ENCODE measurements around the gene PLD1. TPM values are rescaled to one million over a fixed set of nuclear protein-coding genes. Genes with fewer than 3 reads are reported as not detected.

PLD1 gene
- total RNA-seq, 1 donor, result 19.4 TPM

- DNase-seq (ENCODE audit: low read depth), result no peak
- no peak overlapping the region for H3K4me3 ChIP-seq (ENCODE audit: low read depth, low read length)
- TF ChIP-seq CTCF (IDR thresholded peaks at IDR 0.05; ENCODE audit: insufficient read depth, low read depth, low read length), result no peak
Observed at GRCh38 chr3:171743327-171744157, 66.7 kb downstream of the PLD1 start.

DNA sequence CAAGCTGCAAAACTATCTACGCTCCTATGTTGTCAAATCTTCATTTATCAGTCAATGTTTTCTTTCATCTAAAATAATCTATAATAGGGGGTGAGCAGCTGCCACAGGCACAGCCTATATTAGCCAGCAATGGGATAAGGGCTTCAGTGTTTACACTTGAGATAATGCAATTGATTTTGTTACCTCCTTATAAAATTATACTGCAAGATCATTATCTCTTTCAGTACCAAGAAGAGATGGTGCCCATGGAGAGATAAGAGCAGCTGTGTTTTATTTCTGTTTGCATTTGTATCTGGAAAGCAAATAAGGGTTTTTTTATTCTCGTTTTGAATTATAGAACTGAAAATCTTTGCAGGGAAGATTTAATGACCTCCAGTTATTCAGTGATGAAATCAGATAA lies 68.9 kb downstream of the PLD1 start:
- no peak overlapping the region for H3K4me3 ChIP-seq (ENCODE audit: low read depth, low read length)
- no peak for DNase-seq (ENCODE audit: low read depth)
- TF ChIP-seq CTCF (IDR thresholded peaks at IDR 0.05; ENCODE audit: insufficient read depth, low read depth, low read length), result no peak

GRCh38 chr3:171736556-171736955 lies 73.7 kb downstream of the PLD1 start:
- no peak overlapping the region for H3K4me3 ChIP-seq (ENCODE audit: low read depth, low read length)
- DNase-seq (ENCODE audit: low read depth), result no peak
- no peak for TF ChIP-seq CTCF (IDR thresholded peaks at IDR 0.05; ENCODE audit: insufficient read depth, low read depth, low read length)

DNA sequence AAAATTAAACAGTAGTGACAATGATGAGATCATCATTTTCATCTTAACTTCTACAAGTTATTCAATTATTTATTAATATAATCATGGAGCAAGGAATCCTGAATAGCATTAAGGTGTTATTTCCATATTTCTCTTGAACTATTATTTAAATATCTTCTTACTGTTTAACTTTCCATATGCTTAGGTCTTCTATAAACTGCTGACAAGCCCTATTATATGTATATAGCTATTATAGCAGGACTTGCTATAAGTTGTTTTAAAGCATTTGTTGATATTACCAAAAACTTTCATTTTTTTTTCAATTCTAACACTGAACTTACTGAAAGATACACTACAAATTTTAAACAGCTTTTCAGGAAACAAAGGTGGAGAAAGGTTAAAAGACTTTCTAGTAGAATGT lies 76.7 kb downstream of the PLD1 start:
- H3K4me3 ChIP-seq (ENCODE audit: low read depth, low read length), result no peak overlapping the region
- TF ChIP-seq CTCF (IDR thresholded peaks at IDR 0.05; ENCODE audit: insufficient read depth, low read depth, low read length), result no peak
- no peak for DNase-seq (ENCODE audit: low read depth)

DNA sequence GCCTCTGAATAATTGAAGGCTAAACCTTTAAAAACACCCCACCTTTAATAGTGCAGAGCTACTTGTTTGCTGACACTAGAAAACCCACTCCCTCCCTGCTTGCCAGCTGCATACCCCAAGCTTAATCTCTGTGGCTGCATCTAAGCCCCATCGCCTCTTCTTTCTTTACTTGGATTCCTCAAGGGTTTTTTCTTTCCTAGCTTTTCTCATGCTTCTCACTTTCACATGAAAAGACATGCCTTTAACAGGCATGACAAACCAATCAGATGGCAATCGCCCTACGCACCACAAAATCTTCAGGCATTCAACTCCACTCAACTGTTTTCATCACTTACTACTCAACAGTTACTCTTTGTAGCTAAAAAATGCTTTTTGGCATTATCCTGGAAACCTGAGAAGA lies 77.5 kb downstream of the PLD1 start:
- H3K4me3 ChIP-seq (ENCODE audit: low read depth, low read length), result no peak overlapping the region
- no peak for TF ChIP-seq CTCF (IDR thresholded peaks at IDR 0.05; ENCODE audit: insufficient read depth, low read depth, low read length)
- DNase-seq (ENCODE audit: low read depth), result no peak

DNA sequence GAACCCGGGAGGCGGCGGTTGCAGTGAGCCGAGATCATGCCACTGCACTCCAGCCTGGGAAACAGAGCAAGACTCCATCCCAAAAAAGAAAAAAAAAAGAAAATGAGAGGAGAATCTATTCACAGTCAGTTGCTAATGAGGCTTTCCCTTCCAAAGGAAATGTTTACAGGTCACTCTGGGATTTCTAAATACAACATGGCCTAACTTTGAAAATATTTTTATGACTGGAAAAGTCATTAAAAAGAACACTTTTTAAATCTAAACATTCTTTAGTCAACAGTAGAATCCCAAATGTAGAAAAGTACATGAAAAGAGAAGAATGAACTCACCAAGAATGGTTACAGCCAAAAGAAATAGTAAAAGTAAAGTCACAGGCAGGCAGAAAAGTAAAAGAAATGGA lies 78.6 kb downstream of the PLD1 start:
- H3K4me3 ChIP-seq (ENCODE audit: low read depth, low read length), result no peak overlapping the region
- TF ChIP-seq CTCF (IDR thresholded peaks at IDR 0.05; ENCODE audit: insufficient read depth, low read depth, low read length), result no peak
- DNase-seq (ENCODE audit: low read depth), result peak; percentile 43
